RWPE1 (cell line): Measurements from ENCODE around the gene COX6B2.
A peak's percentile ranks its signal among the peaks of the same experiment; 100 is the strongest.

Experiments
- CTCF ChIA-PET: fragments of 350-600 bp; sonication (Branson Sonifier 250); formaldehyde crosslinking; extraction: SDS; loops from one replicate; lab custom pipeline; 2021; lab: Yijun Ruan, JAX
- POLR2A ChIA-PET: fragments of 400-600 bp; formaldehyde crosslinking; extraction: SDS; loops from one replicate; lab custom pipeline; 2020; ENCODE audit warnings: antibody characterized with exemption; ENCODE audit not compliant: low non-redundant PET; lab: Yijun Ruan, JAX
- DNase-seq: peaks from one replicate; pipeline ENCODE4 v3.0.0; 2012; ENCODE audit warnings: low spot score
- H3K27ac ChIP-seq: fragments of 450-650 bp; 2 replicates; pipeline ENCODE4 v1.5.1; 2017
- TF ChIP-seq, protein P1 (sequence below): fragments of 450-650 bp; conservative IDR thresholded peaks from 2 replicates; pipeline ENCODE4 v1.5.1; 2017; ENCODE audit warnings: low read depth, mild to moderate bottlenecking

COX6B2 gene

DNA sequence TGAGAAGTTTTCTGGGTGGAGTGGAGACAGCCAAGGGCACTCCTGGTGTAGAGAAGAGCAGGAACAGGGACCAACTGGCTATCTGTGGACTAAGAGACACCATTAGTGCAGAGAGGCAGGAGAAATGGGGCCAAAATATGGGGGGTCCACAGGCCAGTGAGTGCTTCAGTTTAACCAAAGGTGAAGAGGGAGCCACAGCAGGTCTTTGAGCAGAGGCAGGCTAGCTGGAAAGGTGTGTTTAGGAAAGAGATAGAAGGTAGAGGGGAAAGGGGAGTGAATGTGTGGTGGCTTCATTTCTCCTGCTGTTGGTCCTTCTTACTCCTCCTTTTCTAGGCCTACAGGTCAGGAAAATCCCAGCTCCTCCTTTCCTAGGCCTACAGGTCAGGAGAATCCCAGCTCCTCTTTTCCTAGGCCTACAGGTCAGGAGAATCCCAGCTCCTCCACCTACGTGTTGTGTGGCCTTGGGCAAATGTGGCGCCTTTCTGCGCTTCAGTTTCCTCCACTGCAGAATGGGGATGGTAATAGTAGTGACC, 28.1 kb upstream of the COX6B2 start:
- peak overlapping the region; percentile 98 for H3K27ac ChIP-seq
- CTCF ChIA-PET: interaction anchor here (1.0 to 2.0 kb wide), 5 partner anchors 43 to 90 kb away, joined by 3 to 21 read pairs (median 4); partner anchors contain the start of genes KMT5C and TMEM150B

DNA sequence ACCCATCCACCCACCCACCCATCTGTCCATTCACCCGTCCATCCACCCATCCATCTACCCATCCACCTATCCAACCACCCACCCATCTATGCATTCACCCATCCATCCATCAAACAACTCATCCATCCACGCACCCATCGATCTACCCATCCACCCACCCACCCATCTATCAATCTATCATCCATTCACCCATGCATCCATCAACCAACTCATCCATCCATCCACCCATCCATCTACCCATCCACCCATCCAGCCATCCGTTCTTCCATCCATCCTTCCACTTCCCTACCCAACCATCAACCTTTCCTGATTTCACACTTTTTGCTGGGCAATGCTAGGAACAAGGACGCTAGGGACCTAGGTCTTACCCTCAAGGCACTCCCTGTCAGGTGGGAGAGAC, 27.5 kb upstream of the COX6B2 start:
- DNase-seq: no peak
- ChIA-PET CTCF (no interaction called here), POLR2A (no interaction called here)
- no peak overlapping the region for H3K27ac ChIP-seq
- TF ChIP-seq, protein P1, sequence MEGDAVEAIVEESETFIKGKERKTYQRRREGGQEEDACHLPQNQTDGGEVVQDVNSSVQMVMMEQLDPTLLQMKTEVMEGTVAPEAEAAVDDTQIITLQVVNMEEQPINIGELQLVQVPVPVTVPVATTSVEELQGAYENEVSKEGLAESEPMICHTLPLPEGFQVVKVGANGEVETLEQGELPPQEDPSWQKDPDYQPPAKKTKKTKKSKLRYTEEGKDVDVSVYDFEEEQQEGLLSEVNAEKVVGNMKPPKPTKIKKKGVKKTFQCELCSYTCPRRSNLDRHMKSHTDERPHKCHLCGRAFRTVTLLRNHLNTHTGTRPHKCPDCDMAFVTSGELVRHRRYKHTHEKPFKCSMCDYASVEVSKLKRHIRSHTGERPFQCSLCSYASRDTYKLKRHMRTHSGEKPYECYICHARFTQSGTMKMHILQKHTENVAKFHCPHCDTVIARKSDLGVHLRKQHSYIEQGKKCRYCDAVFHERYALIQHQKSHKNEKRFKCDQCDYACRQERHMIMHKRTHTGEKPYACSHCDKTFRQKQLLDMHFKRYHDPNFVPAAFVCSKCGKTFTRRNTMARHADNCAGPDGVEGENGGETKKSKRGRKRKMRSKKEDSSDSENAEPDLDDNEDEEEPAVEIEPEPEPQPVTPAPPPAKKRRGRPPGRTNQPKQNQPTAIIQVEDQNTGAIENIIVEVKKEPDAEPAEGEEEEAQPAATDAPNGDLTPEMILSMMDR: no peak

More for the DNA sequence above, 28.1 kb upstream of the COX6B2 start:
- TF ChIP-seq, protein P1: no peak
- DNase-seq: no peak
- POLR2A ChIA-PET: interaction anchor here (0.6 kb wide), 1 partner anchor 53 kb away, joined by 6 read pairs; no protein-coding TSS in a partner anchor

DNA sequence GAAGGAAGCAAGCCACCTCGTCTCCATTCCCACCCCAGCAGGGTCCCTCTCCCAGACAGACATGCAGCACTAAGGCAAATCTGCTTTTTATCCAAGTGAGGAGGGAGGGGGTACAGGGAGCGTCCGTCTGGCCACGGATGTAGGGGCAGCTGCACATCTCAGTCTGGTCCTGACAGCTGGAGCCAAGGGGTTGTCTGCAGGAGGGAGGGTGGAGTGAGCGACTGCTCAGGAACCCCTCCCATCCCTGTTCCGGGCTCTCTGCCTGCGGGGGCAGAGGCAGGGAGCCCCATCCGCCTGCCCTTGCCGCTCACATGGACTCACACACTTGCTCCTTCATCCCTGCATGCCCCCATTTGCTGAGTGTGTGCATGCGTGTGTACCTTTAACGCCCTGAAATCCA, 24.7 kb upstream of the COX6B2 start:
- no peak for DNase-seq
- TF ChIP-seq, protein P1: no peak
- peak overlapping the region; percentile 37 for H3K27ac ChIP-seq
- ChIA-PET CTCF (no interaction called here), POLR2A (no interaction called here)

- TF ChIP-seq, protein P1: no peak
- ChIA-PET CTCF (interaction anchor here (1.1 kb wide), 1 partner anchor 75 kb away, joined by 3 read pairs; no protein-coding TSS in a partner anchor), POLR2A (no interaction called here)
- DNase-seq: no peak
- no peak overlapping the region for H3K27ac ChIP-seq
Measured at GRCh38 chr19:55377356-55378131, 23.0 kb upstream of the COX6B2 start.

DNA sequence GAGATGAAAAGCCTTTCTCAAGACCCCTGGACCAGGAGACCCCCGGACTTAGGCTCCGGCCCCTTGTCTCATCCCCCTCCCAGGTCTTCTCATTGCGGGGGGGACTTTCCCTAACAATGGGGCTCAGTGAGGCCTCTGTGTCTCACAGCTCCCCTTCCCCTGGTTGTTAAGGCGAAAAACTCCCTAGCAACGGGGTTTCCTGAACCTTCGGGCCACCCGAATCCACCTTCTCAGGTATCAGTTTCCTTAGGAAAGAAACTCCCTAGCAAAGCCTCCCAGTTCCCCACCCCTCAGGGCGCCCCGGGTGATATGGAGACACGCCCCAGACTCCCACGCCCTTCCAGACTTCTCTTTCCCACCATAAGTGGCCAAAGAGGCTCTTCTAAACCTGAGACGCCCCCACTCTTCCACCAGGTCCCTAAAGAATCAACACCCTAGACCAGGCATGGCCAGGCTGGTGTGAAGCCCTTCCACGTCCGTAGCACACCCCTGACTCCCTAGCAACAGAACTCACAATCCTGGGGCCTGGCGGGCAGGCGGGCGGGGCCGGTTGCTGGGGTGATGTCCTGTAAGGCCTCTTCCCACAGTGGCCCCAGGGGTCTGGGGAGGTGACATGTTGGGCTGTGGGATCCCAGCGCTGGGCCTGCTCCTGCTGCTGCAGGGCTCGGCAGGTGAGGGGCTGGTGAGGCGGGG, 21.9 kb upstream of the COX6B2 start, which contains the start of gene TMEM190:
TMEM190 (plus strand) TSS at position 586 of the 693 bp plus-strand sequence; CDS start at position 614, 28 bp downstream.
- DNase-seq: no peak
- TF ChIP-seq, protein P1: no peak
- ChIA-PET POLR2A (interaction anchor here (0.7 kb wide), 1 partner anchor 79 kb away, joined by 6 read pairs; no protein-coding TSS in a partner anchor), CTCF (interaction anchor here (0.6 to 1.3 kb wide), 4 partner anchors 49 to 91 kb away, joined by 3 to 5 read pairs (median 4); no protein-coding TSS in a partner anchor)
- 0 out of 2 replicates have a peak within 1 kb of the TSS, but pooled peaks have one; percentile 7 for H3K27ac ChIP-seq
